GM18498 (cell line): Measurements from ENCODE around the gene CALML6.
"Not testable (repeated sequence)": the region's sequence is repeated elsewhere in the genome, so short reads cannot be mapped to it uniquely, and the experiment has no call there.

Experiments
- ATAC-seq: cut with Tn5 transposase; IDR thresholded peaks from one replicate; pipeline ENCODE4 v1.9.1; 2021; ENCODE audit warnings: mild to moderate bottlenecking, moderate library complexity; ENCODE audit not compliant: unreplicated experiment

CALML6 gene

GRCh38 chr1:1914971-1915692, at the start of gene CALML6:
Gene CALML6, plus strand, starts transcription at chr1:1915260. Its CDS starts 21 bp downstream, at chr1:1915281.
- ATAC-seq, result no peak

GRCh38 chr1:1867164-1867563, 47.9 kb upstream of the CALML6 start:
- no peak for ATAC-seq

GRCh38 chr1:1869469-1869868, 45.6 kb upstream of the CALML6 start:
- ATAC-seq, result no peak

GRCh38 chr1:1872329-1872994, 42.6 kb upstream of the CALML6 start:
- no peak for ATAC-seq

- no peak for ATAC-seq
These were observed 41.9 kb upstream of the CALML6 start for GRCh38 chr1:1873186-1873585.

- no peak for ATAC-seq
These were observed 40.2 kb upstream of the CALML6 start for GRCh38 chr1:1874901-1875300.

- no peak for ATAC-seq
These were observed 39.1 kb upstream of the CALML6 start for GRCh38 chr1:1875932-1876331.

GRCh38 chr1:1876335-1876930, 38.6 kb upstream of the CALML6 start:
- no peak for ATAC-seq

GRCh38 chr1:1877865-1878436, 37.1 kb upstream of the CALML6 start:
- no peak for ATAC-seq

GRCh38 chr1:1879942-1880341, 35.1 kb upstream of the CALML6 start:
- ATAC-seq, result no peak

- ATAC-seq, result no peak
These were observed 34.3 kb upstream of the CALML6 start for GRCh38 chr1:1880617-1881312.

- no peak for ATAC-seq
These were observed 33.3 kb upstream of the CALML6 start for GRCh38 chr1:1881727-1882126.

GRCh38 chr1:1883092-1883873, 31.8 kb upstream of the CALML6 start:
- no peak for ATAC-seq

GRCh38 chr1:1883890-1884289, 31.2 kb upstream of the CALML6 start:
- ATAC-seq, result not testable (repeated sequence)

- ATAC-seq, result no peak
These were observed 25.8 kb upstream of the CALML6 start for GRCh38 chr1:1889090-1889750.

GRCh38 chr1:1889847-1890505, 25.1 kb upstream of the CALML6 start:
- ATAC-seq, result peak; percentile 35

GRCh38 chr1:1890506-1891348, 24.3 kb upstream of the CALML6 start, which contains the start of gene GNB1:
Gene GNB1, minus strand, starts transcription at chr1:1891087. Its CDS starts 65,634 bp downstream, at chr1:1825453.
- peak; percentile 77 for ATAC-seq

- peak; percentile 21 for ATAC-seq
These were observed 23.5 kb upstream of the CALML6 start for GRCh38 chr1:1891349-1892078.
